ENCODE data around the gene PUS10.

- no peak for TF ChIP-seq CTCF (IDR thresholded peaks at IDR 0.05; ENCODE audit: low read depth, low read length)
- TF ChIP-seq POLR2A (IDR thresholded peaks at IDR 0.05; ENCODE audit: extremely low read depth, insufficient read length): no peak
These were observed 1.6 kb downstream of the PUS10 start for GRCh38 chr2:61016392-61017002.

Measured in NB4 (cell line).